Transverse colon (tissue), 4 donors: ENCODE results near the gene GALNT2.

ENCODE experiments used
- POLR2AphosphoS5 ChIP-seq, 3 donors: sonication (generic); formaldehyde crosslinking; IDR thresholded peaks; one replicate each; pipeline ENCODE4 v1.6.1; 2016; ENCODE audit warnings: antibody characterized with exemption in 3 of 3
- TF ChIP-seq, protein P1 (sequence below), 5 experiments: fragments of 200-600 bp in 3 of 5; fragments of 450-650 bp in 2 of 5; sonication (generic) in 3 of 5; IDR thresholded peaks; 1 replicate in 2 of 5; 2 replicates in 3 of 5; pipeline ENCODE4 v1.5.1; 2016 to 2017; ENCODE audit warnings: antibody characterized with exemption in 5 of 5, inconsistent platforms in 3 of 5, mild to moderate bottlenecking in 2 of 5, moderate library complexity in 1 of 5

DNA sequence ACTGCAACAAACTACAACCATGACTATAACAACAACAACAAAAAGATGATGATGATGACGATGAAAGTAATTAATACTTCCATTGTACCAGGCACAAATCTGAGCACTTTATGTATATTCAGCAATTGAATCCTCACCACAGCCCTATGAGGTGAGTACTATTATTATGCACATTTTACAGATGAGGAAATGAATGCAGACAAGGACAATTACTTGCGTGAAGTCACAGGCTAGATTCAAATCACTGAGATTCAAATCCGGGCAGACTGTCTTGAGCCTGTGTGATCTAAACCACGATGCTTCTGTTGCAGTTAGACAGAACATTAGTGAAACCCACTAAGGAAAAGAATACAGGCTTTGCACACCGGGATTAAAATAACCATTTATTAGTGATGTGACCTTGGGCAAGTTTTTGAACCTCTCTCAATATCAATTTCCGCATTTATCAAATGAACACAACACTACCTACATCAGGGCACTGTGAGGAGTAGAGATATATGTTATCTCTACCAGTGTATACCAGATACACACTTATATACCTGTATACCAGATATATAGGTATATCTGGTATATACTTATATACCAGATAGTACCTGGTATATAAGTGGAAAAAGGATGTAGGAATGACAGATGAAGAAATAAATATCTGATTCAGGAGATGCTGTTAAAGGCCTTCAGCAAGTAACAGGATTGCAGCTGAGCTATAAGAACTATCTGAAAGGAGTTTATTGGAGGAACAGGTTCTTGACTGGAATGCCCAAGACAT is 34.3 kb upstream of the GALNT2 start:
- TF ChIP-seq, protein P1, sequence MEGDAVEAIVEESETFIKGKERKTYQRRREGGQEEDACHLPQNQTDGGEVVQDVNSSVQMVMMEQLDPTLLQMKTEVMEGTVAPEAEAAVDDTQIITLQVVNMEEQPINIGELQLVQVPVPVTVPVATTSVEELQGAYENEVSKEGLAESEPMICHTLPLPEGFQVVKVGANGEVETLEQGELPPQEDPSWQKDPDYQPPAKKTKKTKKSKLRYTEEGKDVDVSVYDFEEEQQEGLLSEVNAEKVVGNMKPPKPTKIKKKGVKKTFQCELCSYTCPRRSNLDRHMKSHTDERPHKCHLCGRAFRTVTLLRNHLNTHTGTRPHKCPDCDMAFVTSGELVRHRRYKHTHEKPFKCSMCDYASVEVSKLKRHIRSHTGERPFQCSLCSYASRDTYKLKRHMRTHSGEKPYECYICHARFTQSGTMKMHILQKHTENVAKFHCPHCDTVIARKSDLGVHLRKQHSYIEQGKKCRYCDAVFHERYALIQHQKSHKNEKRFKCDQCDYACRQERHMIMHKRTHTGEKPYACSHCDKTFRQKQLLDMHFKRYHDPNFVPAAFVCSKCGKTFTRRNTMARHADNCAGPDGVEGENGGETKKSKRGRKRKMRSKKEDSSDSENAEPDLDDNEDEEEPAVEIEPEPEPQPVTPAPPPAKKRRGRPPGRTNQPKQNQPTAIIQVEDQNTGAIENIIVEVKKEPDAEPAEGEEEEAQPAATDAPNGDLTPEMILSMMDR (IDR thresholded peaks at IDR 0.05): no peak
- TF ChIP-seq POLR2AphosphoS5 (IDR thresholded peaks at IDR 0.05): no peak
